Ovary (tissue), 3 donors: ENCODE measurements around the gene PPM1A.

Experiments used
- EP300 ChIP-seq: sonication (generic); formaldehyde crosslinking; IDR thresholded peaks from one replicate; pipeline ENCODE4 v1.6.1; 2017; ENCODE audit warnings: antibody characterized with exemption
- POLR2A ChIP-seq: fragments of 450-650 bp; IDR thresholded peaks from one replicate; pipeline ENCODE4 v1.6.1; 2017; ENCODE audit warnings: antibody characterized with exemption, mild to moderate bottlenecking, moderate library complexity
- TF ChIP-seq, protein P1 (sequence below), 3 donors: fragments of 450-650 bp in 2 of 3; fragments of 200-600 bp in 1 of 3; IDR thresholded peaks; one replicate each; pipeline versions ENCODE4 v1.5.1 to v1.8.0; 2016 to 2022; ENCODE audit warnings: antibody characterized with exemption in 3 of 3, mild to moderate bottlenecking in 1 of 3
- donor health status: DM: no; HTN: no; CAD: no.

DNA sequence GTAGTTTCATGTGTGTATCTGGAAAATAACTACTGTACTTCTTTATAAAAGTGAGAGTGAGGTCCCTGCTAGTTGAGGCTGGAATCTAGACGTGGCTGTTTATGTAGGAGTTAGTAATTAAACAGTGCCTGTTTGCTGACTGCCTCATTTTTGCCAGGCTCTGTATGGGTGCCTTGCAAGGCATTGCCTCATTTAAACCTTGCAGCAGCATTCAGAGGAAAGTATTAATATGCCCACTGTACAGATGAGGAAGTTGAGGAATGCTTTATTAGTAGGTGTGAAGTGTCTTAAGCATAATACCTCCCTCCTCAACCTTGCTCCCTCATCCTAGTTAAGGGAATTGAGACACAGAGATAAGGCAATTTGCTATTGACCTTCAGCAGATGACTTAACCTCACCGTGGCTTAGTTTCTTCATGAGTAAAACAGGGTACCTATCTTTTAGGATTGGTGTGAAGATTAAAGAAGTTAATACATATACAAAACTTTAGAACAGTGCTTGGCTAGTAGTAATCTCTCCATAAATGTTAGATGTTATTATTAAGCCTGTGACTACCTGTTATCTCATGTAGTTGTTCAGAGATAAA lies 28.7 kb downstream of the PPM1A start:
- TF ChIP-seq, protein P1, sequence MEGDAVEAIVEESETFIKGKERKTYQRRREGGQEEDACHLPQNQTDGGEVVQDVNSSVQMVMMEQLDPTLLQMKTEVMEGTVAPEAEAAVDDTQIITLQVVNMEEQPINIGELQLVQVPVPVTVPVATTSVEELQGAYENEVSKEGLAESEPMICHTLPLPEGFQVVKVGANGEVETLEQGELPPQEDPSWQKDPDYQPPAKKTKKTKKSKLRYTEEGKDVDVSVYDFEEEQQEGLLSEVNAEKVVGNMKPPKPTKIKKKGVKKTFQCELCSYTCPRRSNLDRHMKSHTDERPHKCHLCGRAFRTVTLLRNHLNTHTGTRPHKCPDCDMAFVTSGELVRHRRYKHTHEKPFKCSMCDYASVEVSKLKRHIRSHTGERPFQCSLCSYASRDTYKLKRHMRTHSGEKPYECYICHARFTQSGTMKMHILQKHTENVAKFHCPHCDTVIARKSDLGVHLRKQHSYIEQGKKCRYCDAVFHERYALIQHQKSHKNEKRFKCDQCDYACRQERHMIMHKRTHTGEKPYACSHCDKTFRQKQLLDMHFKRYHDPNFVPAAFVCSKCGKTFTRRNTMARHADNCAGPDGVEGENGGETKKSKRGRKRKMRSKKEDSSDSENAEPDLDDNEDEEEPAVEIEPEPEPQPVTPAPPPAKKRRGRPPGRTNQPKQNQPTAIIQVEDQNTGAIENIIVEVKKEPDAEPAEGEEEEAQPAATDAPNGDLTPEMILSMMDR (IDR thresholded peaks at IDR 0.05) = no peak
- TF ChIP-seq POLR2A = no peak
- no peak for TF ChIP-seq EP300
